IPS-18a (cell line): ENCODE data around the gene ANTXR2.

ENCODE experiments used
- H3K27ac ChIP-seq: one replicate; pipeline ENCODE4 v1.5.1; 2013; ENCODE audit warnings: low read length
- H3K27me3 ChIP-seq: one replicate; pipeline ENCODE4 v1.6.1; 2013; ENCODE audit warnings: mild to moderate bottlenecking, low read length; ENCODE audit not compliant: control insufficient read depth, insufficient read depth
- H3K36me3 ChIP-seq: one replicate; pipeline ENCODE4 v1.6.1; 2013; ENCODE audit warnings: low read depth, low read length; ENCODE audit not compliant: control insufficient read depth
- H3K4me1 ChIP-seq: one replicate; pipeline ENCODE4 v1.6.1; 2013; ENCODE audit warnings: low read depth, low read length; ENCODE audit not compliant: control insufficient read depth
- H3K4me3 ChIP-seq: one replicate; pipeline ENCODE4 v1.5.1; 2013; ENCODE audit warnings: low read length
- H3K9ac ChIP-seq: one replicate; pipeline ENCODE4 v1.6.1; 2013; ENCODE audit warnings: mild to moderate bottlenecking, low read length, moderate library complexity
- H3K9me3 ChIP-seq: one replicate; pipeline ENCODE4 v1.6.1; 2013; ENCODE audit warnings: low read depth, low read length; ENCODE audit not compliant: control insufficient read depth

Gene ANTXR2

GRCh38 chr4:80062527-80062926 lies 10.5 kb downstream of the ANTXR2 start:
- H3K4me1 ChIP-seq, result no peaks in the 10 kb centered on the region
- H3K9ac ChIP-seq, result no peak overlapping the region
- H3K36me3 ChIP-seq, result no peaks in the 10 kb centered on the region
- H3K27ac ChIP-seq, result no peak overlapping the region
- no peaks in the 10 kb centered on the region for H3K27me3 ChIP-seq
- no peaks in the 10 kb centered on the region for H3K9me3 ChIP-seq
- no peak overlapping the region for H3K4me3 ChIP-seq

- Histone ChIP-seq H3K27me3 (no peaks in the 10 kb centered on the region), H3K9ac (no peak overlapping the region), H3K27ac (no peak overlapping the region), H3K9me3 (no peaks in the 10 kb centered on the region), H3K4me1 (no peaks in the 10 kb centered on the region), H3K36me3 (no peaks in the 10 kb centered on the region), H3K4me3 (no peak overlapping the region)
Measured at GRCh38 chr4:80060804-80061203, 12.2 kb downstream of the ANTXR2 start.

DNA sequence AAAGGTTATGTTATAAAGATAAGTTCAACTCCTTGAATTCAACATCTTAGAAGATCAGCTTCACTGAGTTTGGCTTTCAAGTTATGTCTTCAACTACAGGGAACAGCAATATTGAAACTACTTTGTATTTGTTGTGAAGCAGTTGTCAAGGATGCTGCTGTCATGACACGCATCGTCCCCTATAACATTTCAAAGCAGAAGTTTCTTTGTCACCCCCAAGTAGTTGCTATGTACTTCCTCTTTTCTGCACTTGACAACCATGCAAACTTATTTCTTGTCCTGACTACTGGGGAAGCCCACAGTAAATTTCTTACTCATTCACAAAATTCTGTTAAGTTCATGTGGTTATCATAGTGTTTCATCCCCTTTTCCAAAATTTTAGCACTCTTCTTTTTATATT lies 14.3 kb downstream of the ANTXR2 start:
- H3K9ac ChIP-seq, result no peak overlapping the region
- H3K27ac ChIP-seq, result no peak overlapping the region
- no peaks in the 10 kb centered on the region for H3K36me3 ChIP-seq

DNA sequence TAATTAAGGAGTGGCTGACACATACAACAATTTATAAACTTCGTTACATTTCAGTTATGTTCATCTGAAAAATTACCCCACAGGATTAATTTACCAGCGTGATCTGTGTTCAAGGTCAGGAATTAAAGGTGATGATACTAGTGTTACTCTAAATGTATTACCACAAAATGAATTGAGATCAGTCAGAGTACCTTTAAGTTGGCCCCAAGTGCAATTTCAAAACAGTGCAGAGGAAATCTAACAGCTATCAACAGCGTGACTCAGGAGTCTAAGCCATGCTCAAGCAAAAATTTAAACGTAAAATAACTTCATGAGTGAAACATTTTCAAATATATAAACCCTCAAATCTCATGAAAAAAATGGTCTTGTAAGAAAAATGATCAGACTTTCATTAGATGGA lies 18.7 kb downstream of the ANTXR2 start:
- H3K4me1 ChIP-seq, result peaks cover 18% of the 10 kb centered on the region
- H3K27ac ChIP-seq, result no peak overlapping the region
- H3K9me3 ChIP-seq, result no peaks in the 10 kb centered on the region
- no peaks in the 10 kb centered on the region for H3K27me3 ChIP-seq
- H3K9ac ChIP-seq, result no peak overlapping the region
- no peak overlapping the region for H3K4me3 ChIP-seq
- no peaks in the 10 kb centered on the region for H3K36me3 ChIP-seq

More for the DNA sequence above, 14.3 kb downstream of the ANTXR2 start:
- no peaks in the 10 kb centered on the region for H3K9me3 ChIP-seq
- H3K4me3 ChIP-seq, result no peak overlapping the region
- H3K4me1 ChIP-seq, result no peaks in the 10 kb centered on the region
- H3K27me3 ChIP-seq, result no peaks in the 10 kb centered on the region

- peaks cover 24% of the 10 kb centered on the region for H3K4me1 ChIP-seq
- no peaks in the 10 kb centered on the region for H3K36me3 ChIP-seq
- H3K27ac ChIP-seq, result no peak overlapping the region
- no peak overlapping the region for H3K9ac ChIP-seq
- H3K4me3 ChIP-seq, result no peak overlapping the region
- no peaks in the 10 kb centered on the region for H3K9me3 ChIP-seq
- H3K27me3 ChIP-seq, result no peaks in the 10 kb centered on the region
Measured at GRCh38 chr4:80053140-80053910, 19.7 kb downstream of the ANTXR2 start.

DNA sequence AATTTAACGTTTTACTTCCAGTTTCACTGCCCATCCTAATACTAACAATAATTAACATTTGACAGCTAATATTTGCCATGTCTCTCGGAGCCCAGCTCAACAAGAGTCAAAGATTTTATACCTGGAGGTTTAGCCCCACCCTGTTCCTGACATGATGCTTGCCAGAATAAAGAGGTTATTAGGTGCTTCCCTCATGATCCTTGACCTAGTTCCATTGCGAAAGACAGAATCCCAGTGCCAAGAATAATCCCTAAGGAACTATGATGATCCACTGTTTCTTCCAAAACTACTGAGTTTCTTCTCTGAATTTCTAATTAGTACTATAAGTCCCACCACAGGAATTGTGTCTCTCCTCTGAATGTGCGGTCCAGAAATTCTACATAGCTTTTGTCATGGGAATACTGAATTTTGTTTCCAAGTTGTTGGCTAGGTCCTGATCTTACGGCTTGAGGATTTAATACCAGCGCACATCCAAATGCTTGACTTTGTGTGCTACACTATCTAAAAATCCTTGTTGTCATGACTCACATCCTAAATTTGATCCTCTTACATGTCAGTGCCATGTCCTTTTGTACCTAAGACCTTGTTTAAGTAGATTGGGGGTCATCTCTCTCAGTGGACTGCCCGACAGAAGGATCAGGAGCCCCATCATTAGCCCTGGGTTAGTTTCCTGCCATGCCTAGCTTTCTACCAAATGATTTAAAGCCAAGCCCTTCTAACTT lies 23.1 kb downstream of the ANTXR2 start:
- Histone ChIP-seq H3K4me1 (peaks cover 24% of the 10 kb centered on the region), H3K9ac (no peak overlapping the region), H3K27ac (no peak overlapping the region), H3K4me3 (no peak overlapping the region), H3K9me3 (no peaks in the 10 kb centered on the region), H3K36me3 (no peaks in the 10 kb centered on the region), H3K27me3 (no peaks in the 10 kb centered on the region)

DNA sequence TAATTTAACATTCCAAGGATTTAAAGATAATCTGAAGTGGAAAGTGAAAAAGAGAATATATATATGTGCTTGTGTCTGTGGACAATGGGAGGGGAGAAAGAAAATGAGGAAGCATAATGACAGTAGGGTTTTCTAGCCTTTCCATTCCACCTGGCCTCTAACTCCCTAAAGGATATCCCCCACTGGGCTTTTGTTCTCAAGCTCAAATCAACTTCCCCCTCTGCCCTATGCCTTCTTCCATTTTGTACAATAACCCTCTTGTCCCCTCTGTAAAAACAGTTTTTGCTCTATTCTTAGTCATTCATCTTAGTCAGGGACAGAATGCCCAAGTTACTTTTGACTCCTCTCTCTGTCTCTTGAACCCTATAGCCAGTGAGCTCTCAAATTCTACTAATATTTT lies 23.6 kb downstream of the ANTXR2 start:
- H3K27me3 ChIP-seq, result no peaks in the 10 kb centered on the region
- no peak overlapping the region for H3K4me3 ChIP-seq
- peaks cover 24% of the 10 kb centered on the region for H3K4me1 ChIP-seq
- H3K9ac ChIP-seq, result no peak overlapping the region
- no peak overlapping the region for H3K27ac ChIP-seq
- no peaks in the 10 kb centered on the region for H3K9me3 ChIP-seq
- H3K36me3 ChIP-seq, result no peaks in the 10 kb centered on the region

DNA sequence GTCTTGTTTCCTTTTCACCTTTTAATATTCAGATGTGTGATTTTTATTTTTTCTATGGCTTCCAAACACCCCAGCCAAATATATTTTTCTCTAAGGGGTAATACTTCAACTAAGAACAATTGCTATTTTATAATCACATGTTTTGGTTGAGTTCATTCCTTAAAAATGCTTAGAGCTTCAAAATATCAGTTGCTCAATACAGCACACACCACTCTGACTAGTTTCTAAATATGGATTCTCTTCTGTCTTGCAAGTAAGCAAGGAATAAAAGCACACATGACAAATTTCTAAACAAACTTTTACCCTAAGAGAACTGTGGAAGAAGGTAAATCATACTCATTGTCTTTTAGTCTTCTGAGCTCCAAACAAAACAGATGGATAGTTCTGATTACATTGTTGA lies 27.2 kb downstream of the ANTXR2 start:
- no peaks in the 10 kb centered on the region for H3K36me3 ChIP-seq
- no peak overlapping the region for H3K27ac ChIP-seq
- H3K4me3 ChIP-seq, result no peak overlapping the region
- H3K9me3 ChIP-seq, result no peaks in the 10 kb centered on the region
- no peak overlapping the region for H3K9ac ChIP-seq
- no peaks in the 10 kb centered on the region for H3K27me3 ChIP-seq
- peaks cover 15% of the 10 kb centered on the region for H3K4me1 ChIP-seq

DNA sequence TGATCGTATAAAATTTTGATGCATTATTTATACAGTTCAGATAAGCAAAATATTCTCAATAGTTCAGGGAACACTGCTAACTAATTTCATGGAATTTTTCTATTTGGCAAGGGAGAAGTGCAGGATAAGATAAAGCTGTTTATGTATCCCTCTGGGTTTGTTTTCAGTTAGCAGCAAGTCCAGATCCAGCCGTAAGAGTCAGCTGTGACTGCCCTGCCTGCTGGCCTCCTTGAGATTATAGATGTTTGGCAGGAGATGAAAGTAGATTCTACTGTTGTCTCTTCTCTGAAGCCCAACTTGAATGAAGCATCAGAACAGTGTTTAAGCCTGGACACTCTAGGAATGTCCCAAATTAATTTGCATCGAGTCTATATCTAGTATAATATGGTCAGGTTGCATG lies 29.5 kb downstream of the ANTXR2 start:
- H3K9ac ChIP-seq, result no peak overlapping the region
- no peaks in the 10 kb centered on the region for H3K4me1 ChIP-seq
- H3K27ac ChIP-seq, result no peak overlapping the region
- H3K4me3 ChIP-seq, result no peak overlapping the region
- H3K9me3 ChIP-seq, result no peaks in the 10 kb centered on the region
- no peaks in the 10 kb centered on the region for H3K27me3 ChIP-seq
- no peaks in the 10 kb centered on the region for H3K36me3 ChIP-seq

GRCh38 chr4:80042821-80043220 lies 30.2 kb downstream of the ANTXR2 start:
- no peak overlapping the region for H3K27ac ChIP-seq
- H3K27me3 ChIP-seq, result no peaks in the 10 kb centered on the region
- H3K4me3 ChIP-seq, result no peak overlapping the region
- no peaks in the 10 kb centered on the region for H3K36me3 ChIP-seq
- H3K9ac ChIP-seq, result no peak overlapping the region
- no peaks in the 10 kb centered on the region for H3K4me1 ChIP-seq
- H3K9me3 ChIP-seq, result no peaks in the 10 kb centered on the region

GRCh38 chr4:80037864-80038263 lies 35.2 kb downstream of the ANTXR2 start:
- Histone ChIP-seq H3K4me1 (no peaks in the 10 kb centered on the region), H3K36me3 (no peaks in the 10 kb centered on the region), H3K9me3 (no peaks in the 10 kb centered on the region), H3K4me3 (no peak overlapping the region), H3K27me3 (no peaks in the 10 kb centered on the region), H3K27ac (no peak overlapping the region), H3K9ac (no peak overlapping the region)
